ENCODE data around the gene LIN37.

DNA sequence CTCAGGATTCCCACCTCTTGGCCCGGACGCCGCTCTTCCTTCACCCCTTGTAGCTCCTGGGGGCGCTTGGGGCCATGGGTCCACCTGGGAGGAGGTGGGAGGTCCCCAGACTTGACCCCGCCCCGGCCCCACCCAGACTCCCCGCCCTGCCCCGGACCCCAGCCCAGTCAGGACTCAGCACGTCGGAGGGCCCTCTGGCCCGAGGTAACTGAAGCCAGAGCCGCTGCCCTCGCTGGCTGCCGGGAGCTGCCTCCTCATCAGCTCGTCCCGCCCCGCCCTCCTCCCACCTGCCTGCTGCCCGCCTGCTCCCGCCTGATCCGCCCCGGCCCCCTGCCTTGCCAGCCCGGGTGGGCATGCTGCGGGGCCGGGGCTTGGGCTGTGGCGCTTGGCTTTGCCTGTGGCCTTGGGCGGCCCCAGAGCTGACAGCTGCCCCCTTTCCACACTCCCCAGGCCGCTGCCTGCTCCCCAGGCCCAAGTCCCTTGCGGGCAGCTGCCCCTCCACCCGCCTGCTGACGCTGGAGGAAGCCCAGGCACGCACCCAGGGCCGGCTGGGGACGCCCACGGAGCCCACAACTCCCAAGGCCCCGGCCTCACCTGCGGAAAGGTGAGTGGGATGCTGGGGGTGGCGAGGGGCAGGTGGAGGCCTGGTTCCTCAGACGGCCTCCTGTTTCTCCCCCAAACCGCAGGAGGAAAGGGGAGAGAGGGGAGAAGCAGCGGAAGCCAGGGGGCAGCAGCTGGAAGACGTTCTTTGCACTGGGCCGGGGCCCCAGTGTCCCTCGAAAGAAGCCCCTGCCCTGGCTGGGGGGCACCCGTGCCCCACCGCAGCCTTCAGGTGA, 36.3 kb downstream of the LIN37 start:
- TF ChIP-seq POLR2AphosphoS5 (IDR thresholded peaks at IDR 0.05; ENCODE audit: low read depth, low read length) (no peak), PAX5 (IDR thresholded peaks at IDR 0.05; ENCODE audit: insufficient read depth, low read length, severe bottlenecking) (no peak)
